Astrocyte of the spinal cord (primary cell): ENCODE data around the gene ANKRD60.

Experiments
- DNase-seq: peaks from one replicate; pipeline ENCODE4 v3.0.0; 2011; ENCODE audit warnings: low read depth, low spot score
- H3K4me3 ChIP-seq: 2 replicates; pipeline ENCODE4 v1.5.1; 2011; ENCODE audit warnings: low read depth, mild to moderate bottlenecking, low read length, moderate library complexity
- CTCF ChIP-seq: IDR thresholded peaks from 2 replicates; pipeline ENCODE4 v1.5.1; 2012; ENCODE audit warnings: low read depth, mild to moderate bottlenecking, low read length, inconsistent platforms
- in situ Hi-C: cut with HindIII; loops from 2 replicates; pipeline ENCODE4 v1.10.0; 2017; ENCODE audit warnings: low sequenced_read_pairs

The ANKRD60 gene

GRCh38 chr20:58245931-58246330 lies 17.5 kb upstream of the ANKRD60 start:
- no peak overlapping the region for H3K4me3 ChIP-seq
- no peak for DNase-seq
- in situ Hi-C loops: loop anchor here (25.0 kb wide), 2 partner anchors 416 to 591 kb away; partner anchors contain the start of gene STX16
- no peak for TF ChIP-seq CTCF

- no peak for TF ChIP-seq CTCF
- H3K4me3 ChIP-seq: no peak overlapping the region
- in situ Hi-C loops: loop anchor here (25.0 kb wide), 2 partner anchors 417 to 592 kb away; partner anchors contain the start of gene STX16
Observed at GRCh38 chr20:58245181-58245891, 16.9 kb upstream of the ANKRD60 start.

GRCh38 chr20:58244517-58245030 lies 16.1 kb upstream of the ANKRD60 start:
- TF ChIP-seq CTCF: no peak
- DNase-seq: no peak
- in situ Hi-C loops: loop anchor here (25.0 kb wide), 2 partner anchors 418 to 593 kb away; partner anchors contain the start of gene STX16
- no peak overlapping the region for H3K4me3 ChIP-seq

More at GRCh38 chr20:58245181-58245891, 16.9 kb upstream of the ANKRD60 start:
- DNase-seq: no peak

GRCh38 chr20:58243653-58244410 lies 15.4 kb upstream of the ANKRD60 start:
- no peak overlapping the region for H3K4me3 ChIP-seq
- in situ Hi-C loops: loop anchor here (25.0 kb wide), 2 partner anchors 418 to 593 kb away; partner anchors contain the start of gene STX16
- no peak for TF ChIP-seq CTCF
- DNase-seq: no peak

- in situ Hi-C loops: loop anchor here (25.0 kb wide), 2 partner anchors 419 to 594 kb away; partner anchors contain the start of gene STX16
Observed at GRCh38 chr20:58242824-58243223, 14.4 kb upstream of the ANKRD60 start.

More at GRCh38 chr20:58242824-58243223, 14.4 kb upstream of the ANKRD60 start:
- H3K4me3 ChIP-seq: no peak overlapping the region
- DNase-seq: no peak
- TF ChIP-seq CTCF: no peak
